DOHH2 (cell line): Measurements from ENCODE around the gene TLE5.

Experiments
- EZH2phosphoT487 ChIP-seq: fragments of 200-600 bp; sonication (generic); IDR thresholded peaks from 2 replicates; pipeline ENCODE4 v1.6.1; 2017; ENCODE audit warnings: borderline replicate concordance, mild to moderate bottlenecking, antibody characterized with exemption, low read length, moderate library complexity, mixed read lengths
- TF ChIP-seq, protein P1 (sequence below): fragments of 200-600 bp; sonication (generic); IDR thresholded peaks from one replicate; pipeline ENCODE4 v1.5.1; 2014; ENCODE audit warnings: antibody characterized with exemption, mild to moderate bottlenecking, low read depth, low read length; ENCODE audit not compliant: poor library complexity, severe bottlenecking

GRCh38 chr19:3039125-3039524 is 23.2 kb downstream of the TLE5 start:
- TF ChIP-seq, protein P1, sequence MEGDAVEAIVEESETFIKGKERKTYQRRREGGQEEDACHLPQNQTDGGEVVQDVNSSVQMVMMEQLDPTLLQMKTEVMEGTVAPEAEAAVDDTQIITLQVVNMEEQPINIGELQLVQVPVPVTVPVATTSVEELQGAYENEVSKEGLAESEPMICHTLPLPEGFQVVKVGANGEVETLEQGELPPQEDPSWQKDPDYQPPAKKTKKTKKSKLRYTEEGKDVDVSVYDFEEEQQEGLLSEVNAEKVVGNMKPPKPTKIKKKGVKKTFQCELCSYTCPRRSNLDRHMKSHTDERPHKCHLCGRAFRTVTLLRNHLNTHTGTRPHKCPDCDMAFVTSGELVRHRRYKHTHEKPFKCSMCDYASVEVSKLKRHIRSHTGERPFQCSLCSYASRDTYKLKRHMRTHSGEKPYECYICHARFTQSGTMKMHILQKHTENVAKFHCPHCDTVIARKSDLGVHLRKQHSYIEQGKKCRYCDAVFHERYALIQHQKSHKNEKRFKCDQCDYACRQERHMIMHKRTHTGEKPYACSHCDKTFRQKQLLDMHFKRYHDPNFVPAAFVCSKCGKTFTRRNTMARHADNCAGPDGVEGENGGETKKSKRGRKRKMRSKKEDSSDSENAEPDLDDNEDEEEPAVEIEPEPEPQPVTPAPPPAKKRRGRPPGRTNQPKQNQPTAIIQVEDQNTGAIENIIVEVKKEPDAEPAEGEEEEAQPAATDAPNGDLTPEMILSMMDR, result no peak
- no peak for TF ChIP-seq EZH2phosphoT487
